GM19035 (cell line): ENCODE data around the gene GTF2F2.
"Not testable (repeated sequence)": the region's sequence is repeated elsewhere in the genome, so short reads cannot be mapped to it uniquely, and the experiment has no call there.

ENCODE experiments used
- ATAC-seq: cut with Tn5 transposase; IDR thresholded peaks from one replicate; pipeline ENCODE4 v1.9.1; 2021; ENCODE audit not compliant: unreplicated experiment

The GTF2F2 gene

DNA sequence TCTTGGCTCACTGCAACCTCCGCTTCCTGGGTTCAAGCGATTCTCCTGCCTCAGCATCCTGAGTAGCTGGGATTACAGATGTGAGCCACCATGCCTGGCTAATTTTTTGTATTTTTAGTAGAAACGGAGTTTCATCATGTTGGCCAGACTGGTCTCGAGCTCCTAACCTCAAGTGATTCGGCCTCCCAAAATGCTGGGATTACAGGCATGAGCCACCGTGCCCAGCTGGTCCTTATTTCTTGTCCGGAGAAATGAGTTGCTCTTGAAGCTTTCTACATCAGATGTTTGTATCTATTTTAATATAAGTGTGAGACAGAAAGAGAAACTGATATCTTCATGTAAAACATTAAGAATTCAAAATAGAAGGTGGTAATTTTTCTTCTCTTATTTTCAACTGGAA lies 124.4 kb downstream of the GTF2F2 start:
- ATAC-seq, result not testable (repeated sequence)

DNA sequence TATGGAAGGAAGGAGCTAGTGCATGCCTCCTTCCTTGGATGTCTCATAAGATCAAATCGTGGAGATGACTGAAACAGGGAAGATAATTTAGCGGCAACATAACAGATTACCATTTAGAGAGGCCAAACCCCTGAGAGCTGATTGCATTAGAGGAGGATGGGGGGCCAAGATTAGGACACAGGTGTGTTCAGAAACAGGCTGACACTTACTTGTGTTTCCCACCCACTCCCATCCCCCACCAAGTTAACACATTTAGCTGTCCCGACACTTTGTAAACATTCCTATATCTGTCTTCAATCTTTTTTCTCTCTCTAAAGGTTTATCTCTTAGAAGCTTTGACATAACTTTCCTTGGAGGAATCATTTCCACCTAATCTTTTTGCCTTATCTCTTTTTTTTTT lies 129.4 kb downstream of the GTF2F2 start:
- ATAC-seq, result no peak

DNA sequence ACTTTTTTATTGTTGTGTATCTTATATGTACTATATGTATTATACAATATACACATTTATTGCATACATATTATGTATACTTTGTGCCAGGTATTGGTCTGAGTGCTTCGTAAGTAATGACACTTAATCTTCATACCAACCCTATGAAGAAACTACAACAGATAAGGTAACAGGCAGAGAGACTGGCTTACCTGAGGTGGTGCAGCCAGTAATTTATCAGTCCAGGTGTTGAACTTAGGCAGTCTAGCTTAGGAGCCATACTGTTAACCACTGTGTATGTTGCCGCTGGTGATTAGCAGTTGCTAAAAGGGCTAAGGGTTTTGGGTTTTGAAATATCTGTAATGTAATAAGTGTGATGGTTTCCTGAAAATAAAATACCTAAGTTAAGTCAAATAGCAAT lies 134.1 kb downstream of the GTF2F2 start:
- no peak for ATAC-seq

DNA sequence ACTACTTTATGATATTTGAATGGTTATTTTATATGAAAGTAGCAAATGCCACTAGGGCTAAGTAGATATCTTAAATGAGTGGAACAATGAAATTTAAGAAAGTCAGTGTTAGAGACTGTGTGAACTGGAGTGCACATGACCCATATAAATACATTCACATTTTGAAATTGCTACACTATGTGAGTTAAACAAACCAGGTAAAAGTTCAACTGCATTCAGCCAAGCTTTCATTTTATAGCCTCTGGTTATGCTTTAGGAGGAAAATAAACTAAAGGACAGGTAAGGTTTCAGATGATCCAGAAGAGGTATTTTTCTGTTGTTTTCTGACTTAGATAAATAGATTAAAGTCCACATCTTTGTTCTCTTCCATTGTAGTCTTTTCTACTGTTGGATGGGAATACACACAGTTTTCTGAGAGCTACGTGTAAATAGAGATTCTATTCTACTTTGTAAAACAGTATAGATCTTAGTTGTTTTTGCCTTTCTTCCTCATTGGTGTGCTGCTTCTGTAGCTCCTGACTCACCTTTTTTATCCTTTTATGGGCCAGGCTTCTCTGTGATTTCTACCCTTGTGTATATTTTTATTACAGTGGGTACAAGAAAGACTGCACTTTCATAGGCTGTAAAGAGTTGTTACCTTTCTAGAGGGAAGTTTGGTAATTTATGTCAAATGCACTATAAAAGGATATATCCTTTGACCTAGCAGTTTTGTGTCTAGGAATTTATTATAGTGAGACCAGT lies 135.1 kb downstream of the GTF2F2 start:
- no peak for ATAC-seq

DNA sequence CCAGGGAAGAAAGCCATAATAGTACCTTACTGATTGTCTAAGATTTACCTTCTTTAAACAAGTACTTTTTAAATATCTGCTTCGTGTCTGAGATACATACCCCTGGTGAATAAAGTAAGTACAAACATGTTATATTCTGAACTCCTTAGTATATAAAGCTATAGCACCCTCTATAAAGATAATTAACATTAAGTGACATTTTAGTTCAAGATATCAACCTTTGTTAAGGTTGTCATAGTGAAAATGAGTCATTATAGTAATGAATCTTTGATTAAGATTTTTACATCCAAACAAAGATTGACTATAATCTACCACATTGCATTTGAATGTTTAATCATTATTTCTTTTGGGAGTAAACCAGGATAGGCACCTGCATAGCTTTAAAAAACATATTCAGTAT lies 135.9 kb downstream of the GTF2F2 start:
- ATAC-seq, result no peak

DNA sequence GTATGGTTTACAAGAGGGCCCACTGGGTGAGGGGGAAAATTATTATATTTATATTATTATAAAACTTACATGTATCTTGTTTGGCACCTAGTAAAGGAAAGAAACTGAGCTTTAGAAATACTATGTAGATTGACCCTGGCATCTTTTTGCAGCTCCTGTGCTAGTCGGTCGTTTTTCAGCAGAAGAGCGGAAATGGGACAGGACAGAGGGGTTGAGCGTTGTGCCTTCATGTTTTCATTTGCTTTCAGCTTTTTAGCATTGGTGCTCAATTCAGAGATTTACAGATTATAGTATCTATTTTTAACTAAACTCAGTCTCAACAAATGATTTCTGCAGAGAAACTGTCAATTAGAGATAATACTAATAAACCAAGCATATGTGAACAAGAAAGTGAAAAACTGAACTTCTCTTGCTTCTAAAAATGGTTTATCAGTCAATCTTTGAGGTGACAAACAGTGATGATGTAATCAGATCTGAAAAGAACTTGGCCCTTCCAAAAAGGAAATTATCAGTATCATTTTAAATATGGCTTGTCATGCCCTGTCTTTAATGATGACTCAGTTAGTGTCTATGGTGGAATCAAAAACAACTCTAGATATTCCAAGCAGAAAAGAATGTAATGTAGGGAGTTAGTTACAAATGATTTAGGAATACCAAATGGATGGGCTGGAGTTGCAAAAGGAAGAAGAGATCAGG lies 137.5 kb downstream of the GTF2F2 start:
- no peak for ATAC-seq

DNA sequence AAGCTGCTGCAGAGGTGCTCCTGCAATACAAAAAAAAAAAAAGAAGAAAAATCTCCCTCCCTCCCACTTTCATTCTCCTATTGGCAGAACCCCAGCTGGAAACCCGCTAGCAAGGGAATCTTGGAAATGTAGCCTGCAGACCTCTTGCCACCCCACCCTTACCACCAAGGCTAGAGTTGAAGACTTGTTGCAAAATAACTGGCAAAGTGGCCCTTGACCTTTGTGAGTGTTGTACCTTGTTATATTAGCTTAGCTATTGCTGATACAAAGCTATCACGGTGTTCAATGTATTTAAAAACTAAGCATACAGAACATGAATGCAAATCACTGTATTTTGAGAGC lies 138.0 kb downstream of the GTF2F2 start:
- no peak for ATAC-seq

DNA sequence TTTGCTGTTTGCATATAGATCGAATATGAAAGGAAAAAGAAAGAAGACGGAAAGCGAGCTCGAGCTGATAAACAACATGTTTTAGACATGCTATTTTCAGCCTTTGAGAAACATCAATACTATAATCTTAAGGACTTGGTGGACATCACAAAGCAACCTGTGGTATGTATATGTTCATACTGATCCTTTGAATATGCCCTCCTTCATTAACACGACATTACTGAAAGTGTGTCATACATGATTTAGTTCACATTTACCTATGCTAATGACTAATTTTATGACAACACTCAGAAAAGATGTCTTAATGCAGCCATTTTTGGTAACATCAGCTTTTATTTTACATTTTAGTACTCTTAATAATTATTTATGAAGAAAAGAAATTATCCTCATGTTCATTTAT lies 146.9 kb downstream of the GTF2F2 start:
- no peak for ATAC-seq

DNA sequence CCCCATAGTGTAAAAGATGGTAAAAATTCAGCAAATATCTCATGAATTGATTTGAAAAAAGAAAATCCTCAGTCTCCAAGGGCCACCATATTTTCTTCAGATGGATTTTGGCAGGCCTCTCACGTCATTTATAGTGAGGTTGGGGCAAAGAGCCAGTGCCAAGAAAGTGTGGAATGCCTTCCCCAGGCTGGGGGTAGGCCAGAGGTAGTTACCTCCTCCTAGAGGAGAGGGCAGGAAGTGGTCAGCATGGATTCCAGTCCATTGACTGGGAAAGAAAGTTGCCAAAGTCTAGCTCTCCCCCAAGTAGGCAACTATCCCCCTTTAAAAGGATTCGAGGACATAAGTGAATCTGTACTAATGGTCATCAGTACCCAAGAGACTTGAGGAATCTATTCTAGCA lies 148.9 kb downstream of the GTF2F2 start:
- no peak for ATAC-seq

DNA sequence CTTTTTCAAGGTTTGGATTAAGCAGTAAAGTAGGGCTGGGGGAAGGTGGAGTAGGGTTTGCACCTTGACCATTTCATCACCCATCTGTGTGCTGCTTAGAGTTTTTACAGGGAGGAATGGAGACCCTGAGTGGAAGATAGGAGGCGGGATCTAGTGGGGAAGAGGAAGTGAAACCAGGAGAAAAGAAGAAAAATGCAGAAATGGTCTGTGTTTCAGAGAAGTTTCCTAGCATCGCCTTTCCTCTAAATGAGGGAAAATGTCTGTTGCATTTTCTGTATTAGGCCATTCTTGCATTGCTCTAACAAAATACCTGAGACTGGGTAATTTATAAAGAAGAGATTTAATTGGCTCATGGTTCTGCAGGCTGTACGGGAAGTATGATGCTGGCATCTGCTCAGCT lies 156.6 kb downstream of the GTF2F2 start:
- no peak for ATAC-seq

DNA sequence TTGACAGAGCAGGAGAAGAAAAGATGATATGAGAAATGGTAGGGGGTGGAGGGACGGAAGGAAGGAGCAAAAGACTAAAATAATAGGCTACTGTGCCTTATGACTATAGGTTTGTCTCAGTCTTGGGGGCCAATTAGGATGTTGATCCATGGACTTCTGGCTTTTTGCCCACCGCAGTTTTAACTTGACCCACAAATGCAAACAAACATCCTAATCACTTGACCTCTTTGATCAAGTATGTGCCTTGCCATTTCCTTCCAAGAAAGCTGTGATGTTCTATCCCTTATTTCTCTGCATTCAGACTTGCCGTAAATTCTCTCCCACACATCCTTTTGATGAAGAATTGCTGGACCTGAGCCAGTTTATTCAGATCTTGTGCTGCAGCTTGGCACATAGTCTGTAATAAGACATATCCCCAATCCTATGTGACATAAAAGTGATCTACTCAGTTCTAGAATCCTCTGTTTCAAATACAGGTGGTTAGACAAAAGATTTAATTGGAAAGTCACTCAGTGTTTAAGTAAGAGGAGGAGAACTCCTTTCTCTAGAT lies 157.9 kb downstream of the GTF2F2 start:
- ATAC-seq, result no peak

DNA sequence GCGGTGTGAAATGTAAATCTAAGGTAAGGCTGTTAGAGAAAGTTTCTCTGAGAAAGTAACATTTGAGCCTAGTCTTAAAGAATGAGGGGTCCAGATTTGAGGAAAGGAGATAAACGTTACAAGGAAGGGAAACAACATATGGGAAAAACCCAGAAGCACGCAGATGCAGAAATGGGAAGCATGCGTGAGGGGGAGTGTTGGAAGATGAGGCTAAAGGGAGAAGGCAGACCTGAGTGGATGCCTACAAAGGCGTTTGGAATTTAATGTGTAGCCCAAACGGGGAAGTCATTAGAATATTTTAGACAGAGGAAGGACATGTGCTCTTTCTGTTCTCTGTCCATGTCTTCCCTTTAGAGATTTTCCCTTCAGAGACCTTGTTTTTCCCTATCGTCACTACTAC lies 159.7 kb downstream of the GTF2F2 start:
- ATAC-seq, result no peak

DNA sequence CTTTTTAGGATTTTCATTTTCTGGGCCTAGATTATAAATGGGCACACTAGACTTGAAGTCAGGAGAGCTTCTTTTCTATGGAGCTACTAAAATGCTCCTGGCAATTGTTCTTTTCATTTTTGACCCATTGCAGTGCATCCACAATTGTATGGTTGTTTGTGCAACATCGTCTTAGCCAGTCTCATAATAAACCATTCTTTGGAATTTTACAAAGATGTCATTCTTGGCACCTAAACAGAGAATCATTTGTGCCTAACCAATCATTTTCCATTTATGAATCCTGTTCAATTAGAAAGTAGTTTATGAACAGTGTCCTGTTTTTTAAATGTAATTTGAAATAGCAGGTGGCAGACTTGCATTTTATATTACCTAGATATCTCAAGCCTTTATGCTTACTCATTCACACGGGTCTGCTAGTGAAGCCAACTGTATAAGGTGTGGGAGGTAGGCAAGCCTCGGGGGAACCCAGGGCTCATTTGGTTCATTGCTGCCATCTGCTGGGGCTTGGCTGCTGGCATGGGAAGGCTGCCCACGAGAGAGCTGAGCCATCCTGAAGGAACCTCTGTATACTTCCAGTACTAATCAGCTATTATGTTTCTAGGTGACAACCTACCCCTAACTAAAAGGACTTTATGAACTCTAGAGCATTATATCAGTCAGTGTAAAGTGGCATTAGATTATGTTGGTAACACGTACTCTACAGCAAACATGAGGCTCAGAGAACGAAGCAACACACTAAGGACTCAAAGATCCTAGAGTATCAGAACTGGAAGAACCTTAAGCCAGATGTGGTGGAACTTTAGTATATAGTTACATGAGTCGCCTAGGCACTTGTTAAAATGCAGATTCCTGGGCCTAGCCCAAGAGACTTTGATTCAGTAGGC lies 160.7 kb downstream of the GTF2F2 start:
- ATAC-seq, result peak; percentile 53

DNA sequence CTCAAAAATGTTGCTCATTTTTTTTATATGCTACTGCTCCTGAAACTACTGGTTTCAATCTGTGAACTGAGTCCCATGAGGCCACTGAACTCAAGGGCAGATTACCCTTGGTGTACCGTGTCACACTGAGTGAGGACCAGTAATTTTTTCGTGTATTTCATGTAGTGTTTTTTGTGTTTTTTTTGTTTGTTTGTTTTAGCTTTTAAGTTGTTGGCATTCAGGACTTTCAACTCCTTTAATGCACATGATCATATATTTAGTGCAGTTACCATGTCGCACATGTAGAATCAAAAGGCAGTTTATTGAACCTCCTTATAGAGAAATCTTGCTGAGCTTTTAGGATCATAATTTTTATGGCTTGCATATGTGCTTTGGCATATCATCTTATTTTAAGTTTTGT lies 162.7 kb downstream of the GTF2F2 start:
- no peak for ATAC-seq

DNA sequence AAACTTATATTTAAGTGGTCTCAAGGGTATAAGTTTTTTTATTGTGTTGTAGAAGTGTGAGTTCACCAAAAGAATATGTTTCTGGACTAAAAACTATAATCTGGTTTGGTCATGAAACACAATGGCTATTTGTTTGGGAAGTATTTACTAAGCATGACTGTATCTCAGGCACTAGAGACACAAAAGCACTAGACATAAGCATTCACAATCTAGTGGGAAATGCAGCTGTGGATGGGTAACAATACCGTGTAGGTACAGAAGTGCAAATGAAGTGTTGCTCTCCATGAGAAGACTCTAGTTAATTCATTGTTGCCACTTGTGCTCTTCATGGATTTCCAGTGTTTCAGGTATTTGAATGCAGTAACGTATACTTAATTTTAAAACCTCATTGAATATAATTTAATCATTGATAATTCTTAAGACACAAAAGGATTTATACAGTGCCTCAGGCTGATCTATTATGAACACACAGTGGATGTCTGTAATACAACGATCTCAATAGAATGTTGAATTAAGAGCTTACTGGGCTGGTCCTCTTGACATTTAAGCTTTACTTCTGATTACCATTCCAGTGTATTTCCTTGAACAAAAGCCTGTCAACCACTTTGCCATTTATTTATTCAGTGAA lies 169.7 kb downstream of the GTF2F2 start:
- ATAC-seq, result no peak

DNA sequence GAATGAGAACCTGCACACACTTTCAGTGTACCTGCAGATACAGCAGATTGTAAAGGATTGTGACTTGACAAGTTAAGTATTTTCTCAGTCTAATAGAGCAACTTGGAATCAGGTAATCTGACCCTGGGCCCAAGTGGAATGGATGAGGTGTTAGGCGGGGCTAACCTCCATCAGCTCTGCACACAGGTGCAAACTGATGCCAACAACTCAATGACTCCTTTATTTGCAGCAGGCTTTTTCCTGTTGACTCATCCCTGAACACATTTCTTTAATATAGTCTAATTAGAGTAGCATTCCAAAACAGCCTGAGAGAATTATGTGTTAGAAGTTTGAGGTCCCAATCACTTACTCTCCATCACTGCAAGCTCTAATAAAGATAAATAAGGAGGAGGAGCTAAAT lies 171.9 kb downstream of the GTF2F2 start:
- no peak for ATAC-seq

DNA sequence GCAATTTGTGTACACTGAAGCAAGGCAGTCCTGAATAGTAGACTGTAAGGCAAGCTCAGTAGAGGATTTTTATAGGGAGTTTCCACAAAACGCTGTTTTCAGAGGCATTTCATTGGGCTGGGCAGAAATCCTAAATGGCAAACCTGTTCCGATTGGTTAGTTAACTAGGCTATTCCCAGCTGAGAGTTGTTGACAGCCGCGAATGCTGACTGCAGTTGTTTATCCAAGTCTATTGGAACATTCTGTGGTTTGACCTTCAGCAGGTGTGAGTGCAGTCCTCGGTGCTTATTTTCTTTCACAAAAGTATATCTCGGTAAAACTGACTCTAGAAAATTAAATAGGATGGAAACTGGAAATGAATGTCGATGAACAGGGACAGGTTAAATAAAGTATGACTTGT lies 175.2 kb downstream of the GTF2F2 start:
- ATAC-seq, result no peak

DNA sequence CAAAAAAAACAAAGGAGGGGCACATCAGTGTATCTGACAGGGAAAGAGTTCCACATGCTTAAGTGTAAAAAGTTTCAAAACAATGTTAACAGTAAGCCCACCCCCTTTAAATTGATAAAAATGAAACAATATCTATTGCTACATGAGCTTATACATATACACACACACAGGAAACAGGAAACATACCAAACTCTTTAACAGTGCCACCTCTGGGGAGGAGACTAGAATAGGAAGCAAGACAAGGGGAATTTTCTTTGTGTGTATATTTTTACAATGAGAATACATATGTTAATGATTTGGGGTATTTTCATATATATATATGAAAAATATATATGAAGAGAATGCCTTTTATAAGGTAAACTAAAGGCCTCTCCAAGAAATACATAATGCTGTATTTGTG lies 175.9 kb downstream of the GTF2F2 start:
- no peak for ATAC-seq

DNA sequence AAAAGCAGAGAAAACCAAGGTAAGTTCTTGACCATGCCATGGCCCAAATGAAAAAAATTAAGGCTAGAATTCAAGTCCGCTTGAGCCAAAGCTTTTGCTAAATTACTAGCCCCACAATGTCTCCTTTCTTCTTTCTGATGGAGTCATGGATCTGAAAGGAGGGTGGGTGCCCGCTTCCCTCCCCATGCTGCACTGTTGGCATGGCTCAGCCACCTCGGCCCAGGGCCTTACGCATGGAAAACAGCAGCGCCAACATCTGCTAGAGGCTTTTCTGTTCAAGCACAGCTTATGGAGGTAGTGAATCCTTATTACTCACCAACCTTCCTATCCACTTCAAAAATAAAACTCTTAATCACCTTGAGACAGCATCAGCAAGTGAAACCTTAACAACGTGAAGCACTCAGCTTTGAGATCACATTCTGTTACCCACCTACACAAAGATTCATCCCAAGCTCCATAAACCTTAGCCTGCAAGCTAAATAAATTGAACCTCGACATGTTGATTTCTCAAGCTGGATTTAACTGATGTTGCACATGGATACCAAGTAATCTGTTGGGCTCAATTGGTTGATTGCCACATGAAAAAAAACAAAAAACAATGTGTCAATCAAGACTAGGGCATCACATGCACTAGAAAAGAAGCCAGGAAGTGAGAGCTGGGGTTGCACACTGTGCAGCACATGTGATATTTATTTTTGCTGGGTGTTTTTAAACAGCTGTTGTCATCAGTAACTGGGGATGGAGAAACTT lies 177.3 kb downstream of the GTF2F2 start:
- peak; percentile 50 for ATAC-seq

DNA sequence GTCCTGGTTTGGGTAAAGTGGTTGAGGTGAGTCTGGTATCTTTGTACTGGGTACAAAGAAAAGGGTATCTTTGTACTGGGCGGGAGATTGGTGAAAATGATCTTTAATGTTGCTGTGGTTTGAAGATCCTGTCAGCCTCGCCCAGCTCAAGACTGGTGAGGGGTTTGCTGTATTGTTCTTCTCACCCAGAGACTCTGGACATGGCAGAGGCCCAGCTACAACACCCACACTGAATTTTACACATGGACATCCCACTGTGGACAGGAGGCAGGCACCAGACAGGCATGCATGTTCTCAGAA lies 177.8 kb downstream of the GTF2F2 start:
- no peak for ATAC-seq

DNA sequence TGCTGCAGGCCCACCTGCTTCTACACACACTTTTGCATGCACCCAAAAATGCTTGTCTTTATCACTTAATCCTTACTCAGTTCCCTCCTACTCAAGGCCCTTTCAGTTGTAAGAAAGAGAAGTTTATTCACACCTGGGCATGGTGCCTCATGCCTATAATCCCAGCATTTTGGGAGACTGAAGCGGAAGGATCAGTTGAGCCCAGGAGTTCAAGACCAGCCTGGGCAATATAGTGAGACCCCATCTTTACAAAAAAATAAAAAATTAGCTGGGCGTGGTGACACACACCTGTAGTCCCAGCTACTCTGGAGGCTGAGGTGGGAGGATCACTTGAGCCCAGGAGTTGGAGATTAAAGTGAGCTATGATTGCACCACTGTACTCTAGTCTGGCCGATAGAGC lies 178.2 kb downstream of the GTF2F2 start:
- not testable (repeated sequence) for ATAC-seq
